HL-60/S4 treated with phorbol 12-myristate 13-acetate at 8.2 ng/mL for 4 days and 3 days (cell line): ENCODE data around the gene SF3A2.

Experiments used
- in situ Hi-C: fragments of 300-500 bp; cut with MboI; formaldehyde crosslinking; loops from 2 replicates; pipeline ENCODE4 v1.15.0; 2022; ENCODE audit warnings: low sequenced_read_pairs

The SF3A2 gene

DNA sequence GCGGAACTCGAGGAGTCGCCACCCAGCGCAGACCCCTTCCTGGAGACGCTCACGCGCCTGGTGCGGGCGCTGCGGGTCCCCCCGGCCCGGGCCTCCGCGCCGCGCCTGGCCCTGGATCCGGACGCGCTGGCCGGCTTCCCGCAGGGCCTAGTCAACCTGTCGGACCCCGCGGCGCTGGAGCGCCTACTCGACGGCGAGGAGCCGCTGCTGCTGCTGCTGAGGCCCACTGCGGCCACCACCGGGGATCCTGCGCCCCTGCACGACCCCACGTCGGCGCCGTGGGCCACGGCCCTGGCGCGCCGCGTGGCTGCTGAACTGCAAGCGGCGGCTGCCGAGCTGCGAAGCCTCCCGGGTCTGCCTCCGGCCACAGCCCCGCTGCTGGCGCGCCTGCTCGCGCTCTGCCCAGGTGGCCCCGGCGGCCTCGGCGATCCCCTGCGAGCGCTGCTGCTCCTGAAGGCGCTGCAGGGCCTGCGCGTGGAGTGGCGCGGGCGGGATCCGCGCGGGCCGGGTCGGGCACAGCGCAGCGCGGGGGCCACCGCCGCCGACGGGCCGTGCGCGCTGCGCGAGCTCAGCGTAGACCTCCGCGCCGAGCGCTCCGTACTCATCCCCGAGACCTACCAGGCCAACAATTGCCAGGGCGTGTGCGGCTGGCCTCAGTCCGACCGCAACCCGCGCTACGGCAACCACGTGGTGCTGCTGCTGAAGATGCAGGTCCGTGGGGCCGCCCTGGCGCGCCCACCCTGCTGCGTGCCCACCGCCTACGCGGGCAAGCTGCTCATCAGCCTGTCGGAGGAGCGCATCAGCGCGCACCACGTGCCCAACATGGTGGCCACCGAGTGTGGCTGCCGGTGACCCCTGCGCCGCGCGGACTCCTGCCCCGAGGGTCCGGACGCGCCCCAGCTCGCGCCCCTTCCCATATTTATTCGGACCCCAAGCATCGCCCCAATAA, 14.8 kb downstream of the SF3A2 start:
- in situ Hi-C loops: no loop called here

- in situ Hi-C loops: no loop called here
Measured at GRCh38 chr19:2252055-2252796, 15.6 kb downstream of the SF3A2 start.

DNA sequence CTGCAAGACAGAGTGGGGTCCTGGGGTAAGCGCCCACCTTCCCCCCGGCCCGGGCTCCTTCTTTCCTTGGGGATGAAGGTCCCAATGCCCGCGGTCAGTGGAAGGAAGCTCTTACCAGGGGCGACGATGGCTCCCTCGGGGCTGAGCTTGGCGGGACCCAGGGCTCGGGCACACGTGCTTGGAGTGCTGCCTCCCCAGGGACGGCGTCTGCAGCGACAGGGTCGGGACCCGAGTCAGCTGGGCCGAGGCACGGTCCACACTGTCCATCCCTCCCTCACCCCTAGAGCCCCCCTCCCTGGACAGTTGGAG, 16.1 kb downstream of the SF3A2 start:
- in situ Hi-C loops: no loop called here

GRCh38 chr19:2253106-2254063, 16.8 kb downstream of the SF3A2 start:
- in situ Hi-C loops: no loop called here

- in situ Hi-C loops: no loop called here
Measured at GRCh38 chr19:2254064-2254872, 17.6 kb downstream of the SF3A2 start.

- in situ Hi-C loops: no loop called here
Measured at GRCh38 chr19:2255112-2255845, 18.7 kb downstream of the SF3A2 start.

GRCh38 chr19:2255982-2256685, 19.5 kb downstream of the SF3A2 start, which contains the start of gene JSRP1:
JSRP1 (minus strand) TSS chr19:2256417; CDS start chr19:2255314, 1,103 bp downstream.
- in situ Hi-C loops: no loop called here

GRCh38 chr19:2259336-2259735, 22.7 kb downstream of the SF3A2 start:
- in situ Hi-C loops: no loop called here

DNA sequence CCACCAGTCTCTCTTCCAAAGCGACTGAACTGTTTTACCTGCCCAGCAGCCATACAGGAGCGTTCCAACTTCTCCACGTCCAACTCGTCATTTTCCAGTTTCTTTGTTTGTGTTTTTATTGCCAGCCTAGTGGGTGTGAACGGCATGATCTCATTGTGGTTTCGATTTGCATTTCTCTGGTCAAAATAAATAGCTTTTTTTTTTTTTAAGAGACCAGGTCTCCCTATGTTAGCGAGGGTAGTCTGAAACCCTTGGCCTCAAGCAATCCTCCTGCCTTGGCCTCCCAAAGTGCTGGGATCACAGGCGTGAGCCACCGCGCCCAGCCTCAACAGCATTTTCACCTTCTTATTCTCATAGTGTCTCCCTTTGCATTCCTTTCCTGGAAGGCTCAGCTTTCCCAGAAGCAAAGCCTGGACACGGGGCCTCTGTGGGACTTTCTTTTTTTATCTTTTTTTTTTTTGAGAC, 23.7 kb downstream of the SF3A2 start:
- in situ Hi-C loops: no loop called here

GRCh38 chr19:2261438-2262172, 25.0 kb downstream of the SF3A2 start:
- in situ Hi-C loops: no loop called here

- in situ Hi-C loops: no loop called here
Measured at GRCh38 chr19:2266183-2266993, 29.8 kb downstream of the SF3A2 start.

DNA sequence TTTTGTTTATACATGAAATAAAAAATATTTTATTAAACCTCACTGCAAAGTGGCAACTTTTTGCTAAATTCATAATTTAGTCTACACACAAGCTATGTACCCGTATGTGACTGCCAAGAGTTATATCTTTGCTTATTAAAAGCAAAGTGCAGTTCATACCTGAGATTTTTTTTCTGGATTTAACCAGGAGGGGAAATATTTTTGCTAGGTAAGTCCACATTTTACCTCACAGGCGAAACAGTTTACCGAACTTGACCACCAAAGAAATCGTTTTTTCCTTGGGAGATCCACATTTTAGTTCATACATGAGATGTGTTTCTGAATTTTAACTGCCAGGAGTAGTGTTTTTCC, 31.8 kb downstream of the SF3A2 start:
- in situ Hi-C loops: no loop called here

DNA sequence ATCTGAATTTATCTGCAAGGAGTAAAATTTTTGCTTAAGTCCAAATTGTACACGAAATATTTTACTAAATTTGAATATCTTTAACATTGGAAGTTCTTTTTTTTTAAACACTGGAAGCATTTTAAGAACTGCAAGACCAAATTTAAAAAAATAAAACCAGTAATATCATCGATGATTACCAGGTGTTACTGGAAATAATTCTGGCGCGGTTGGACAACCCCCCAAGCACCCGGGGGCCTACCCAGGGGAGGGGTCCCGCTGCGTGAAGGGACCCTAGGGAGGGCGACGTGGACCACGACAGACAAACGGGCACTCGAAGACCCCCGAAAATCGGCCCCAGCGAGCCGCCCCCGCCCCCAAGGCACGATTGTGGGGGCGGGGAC, 32.2 kb downstream of the SF3A2 start:
- in situ Hi-C loops: no loop called here

DNA sequence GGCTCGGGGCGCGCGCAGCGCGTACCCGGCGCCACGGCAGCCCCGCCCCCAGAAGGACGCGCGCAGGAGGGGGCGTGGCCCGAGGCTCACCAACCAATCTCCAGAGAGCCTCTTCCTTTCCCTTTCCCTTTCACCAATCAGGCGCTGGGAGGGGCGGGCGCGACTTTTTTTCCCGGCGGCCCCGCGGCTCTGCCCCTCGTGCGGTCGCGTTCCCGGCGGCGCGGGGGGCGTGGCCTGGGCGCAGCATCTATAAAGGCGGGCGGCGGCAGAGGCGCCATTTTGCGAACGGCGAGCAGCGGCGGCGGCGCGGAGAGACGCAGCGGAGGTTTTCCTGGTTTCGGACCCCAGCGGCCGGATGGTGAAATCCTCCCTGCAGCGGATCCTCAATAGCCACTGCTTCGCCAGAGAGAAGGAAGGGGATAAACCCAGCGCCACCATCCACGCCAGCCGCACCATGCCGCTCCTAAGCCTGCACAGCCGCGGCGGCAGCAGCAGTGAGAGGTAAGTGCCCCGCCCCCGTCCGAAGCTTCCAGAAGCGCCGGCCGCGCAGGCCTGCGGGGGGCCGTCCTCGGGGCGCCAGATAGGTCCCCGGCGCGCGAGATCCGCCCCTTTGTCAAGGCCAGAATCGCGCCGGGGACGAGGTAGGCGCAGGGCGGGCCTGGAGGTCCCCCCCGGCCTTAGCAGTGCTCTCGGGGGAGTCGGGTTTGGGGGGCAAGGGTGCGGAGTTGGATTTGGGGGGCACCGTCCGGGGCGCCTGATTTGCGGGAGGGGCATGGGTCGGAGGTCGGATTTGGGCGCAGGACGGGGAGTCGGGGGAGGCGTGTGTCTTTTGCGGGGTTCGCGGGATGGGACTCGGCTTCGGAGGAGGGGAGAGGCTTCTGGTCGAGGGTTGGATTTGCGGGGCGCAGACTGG, 32.9 kb downstream of the SF3A2 start:
- in situ Hi-C loops: no loop called here

DNA sequence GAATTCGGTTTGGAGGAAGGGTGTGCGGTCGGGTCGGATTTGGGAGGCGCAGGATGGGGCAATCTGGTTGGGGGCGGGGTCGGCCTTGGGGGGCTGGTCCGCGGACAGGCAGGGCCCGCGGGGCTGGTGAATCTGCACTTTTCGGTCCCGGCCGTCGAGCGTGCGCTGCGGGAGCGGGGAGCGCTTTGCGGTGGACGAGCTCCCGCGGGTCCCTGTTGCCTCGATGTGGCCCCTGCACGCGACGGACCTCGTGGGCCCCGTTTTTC, 33.5 kb downstream of the SF3A2 start:
- in situ Hi-C loops: no loop called here

- in situ Hi-C loops: no loop called here
Measured at GRCh38 chr19:2270423-2271233, 34.0 kb downstream of the SF3A2 start.
